T-helper 1 cell treated with Interleukin-12 subunit alpha and Interleukin-12 subunit beta and Interleukin-4 antibody, amounts not matched to agents 30 ng/mL and 1 ng/mL, for 36 hours (primary cell): ENCODE results near the gene GRB14. TPM values are rescaled to one million over a fixed set of nuclear protein-coding genes. Genes with fewer than 3 reads are reported as not detected.
"Not testable (repeated sequence)": the region's sequence is repeated elsewhere in the genome, so short reads cannot be mapped to it uniquely, and the experiment has no call there.

Source experiments
- intact Hi-C: fragments of 100-400 bp; cut with micrococcal nuclease; formaldehyde crosslinking; loops from one replicate; pipeline ENCODE4 v1.15.1; 2024
- total RNA-seq: library from RNA; stranded (reverse); gene quantifications from 2 replicates; pipeline ENCODE4 v1.2.3, GENCODE V29; 2022

GRB14 gene
- total RNA-seq, 1 donor from 2014 or later = not detected

DNA sequence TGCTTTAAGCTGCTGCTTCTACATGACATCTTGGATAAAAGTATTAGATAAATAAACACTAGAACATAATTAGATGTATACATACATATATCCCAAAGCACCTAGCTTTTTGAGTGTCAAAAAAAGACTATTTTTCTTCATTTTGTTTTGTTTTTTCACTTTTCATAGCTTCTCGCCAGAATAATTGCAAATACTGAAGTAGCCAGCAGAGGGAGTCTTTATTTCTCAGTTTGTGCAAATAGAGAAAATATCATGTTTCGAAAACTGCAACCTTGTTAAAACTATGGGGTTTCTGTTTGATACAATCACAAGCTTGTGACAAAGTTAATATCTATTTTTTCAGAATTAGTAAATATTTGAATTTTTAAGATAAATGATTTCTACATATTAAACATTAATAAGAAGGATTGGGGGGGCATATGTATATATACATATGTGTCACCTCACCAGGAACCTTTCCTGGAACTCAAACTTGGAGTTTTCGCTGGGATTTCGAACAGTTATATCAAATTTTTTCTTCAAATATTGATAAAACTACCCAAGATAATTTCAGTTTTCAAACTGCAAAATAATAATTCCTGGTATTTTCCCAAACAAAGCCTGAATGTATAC, 61.0 kb downstream of the GRB14 start:
- intact Hi-C loops = loop anchor here (1.0 kb wide), 2 partner anchors 40 to 157 kb away; no protein-coding TSS in a partner anchor

DNA sequence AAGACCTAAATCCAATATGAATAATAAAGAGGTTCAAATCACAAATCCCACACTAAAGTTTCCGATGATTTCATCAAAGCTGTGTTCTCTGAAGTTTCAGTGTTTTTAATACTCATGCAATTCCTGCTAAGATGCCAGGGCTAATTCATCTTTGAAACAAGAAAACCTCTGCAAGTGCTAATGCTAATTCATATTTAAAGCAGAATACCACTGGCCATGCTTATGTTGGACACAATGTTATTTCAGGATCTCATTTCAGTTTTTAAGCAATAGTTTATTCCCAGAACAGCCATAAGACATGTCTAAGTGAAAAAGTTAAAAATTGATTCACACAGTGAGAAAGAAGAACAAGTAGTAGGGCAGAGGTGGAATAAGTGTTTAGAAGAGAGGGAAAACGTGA, 62.8 kb downstream of the GRB14 start:
- intact Hi-C loops = no loop called here

GRCh38 chr2:164554487-164554886, 66.8 kb downstream of the GRB14 start:
- intact Hi-C loops = no loop called here

DNA sequence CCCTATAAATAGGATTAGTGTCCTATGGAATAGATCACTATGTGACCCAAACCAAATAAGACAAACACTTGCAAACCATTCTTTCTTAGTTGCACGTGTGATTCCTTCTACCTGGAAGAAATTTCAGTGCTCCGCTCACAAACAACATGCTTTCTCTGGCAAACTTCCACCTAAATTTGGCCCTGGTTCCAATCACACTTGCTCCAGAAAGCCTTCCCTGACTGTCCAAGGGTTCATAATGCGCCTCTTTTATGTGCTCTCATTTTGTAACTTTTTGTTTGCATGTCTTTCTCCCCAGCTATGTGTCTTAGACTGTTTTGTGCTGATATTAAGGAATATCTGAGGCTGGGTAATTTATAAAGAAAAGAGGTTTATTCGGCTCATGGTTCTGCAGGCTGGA, 69.8 kb downstream of the GRB14 start:
- intact Hi-C loops = no loop called here

DNA sequence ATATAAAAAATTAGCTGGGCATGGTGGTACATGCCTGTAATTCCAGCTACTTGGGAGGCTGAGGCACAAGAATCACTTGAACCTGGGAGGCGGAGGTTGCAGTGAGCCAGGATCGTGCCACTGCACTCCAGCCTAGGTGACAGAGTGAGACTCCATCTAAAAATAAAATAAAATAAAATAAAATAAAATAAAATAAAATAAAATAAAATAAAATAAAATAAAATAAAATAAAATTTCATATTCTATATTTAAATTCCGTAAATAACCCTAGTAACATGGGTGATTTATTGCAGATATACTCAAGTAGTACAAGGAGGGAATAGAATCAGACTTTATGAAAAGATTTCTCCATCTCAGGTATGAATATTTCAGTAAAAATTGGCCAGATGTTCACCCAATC, 71.6 kb downstream of the GRB14 start:
- intact Hi-C loops = not testable (repeated sequence)

GRCh38 chr2:164545484-164545883, 75.8 kb downstream of the GRB14 start:
- intact Hi-C loops = no loop called here

DNA sequence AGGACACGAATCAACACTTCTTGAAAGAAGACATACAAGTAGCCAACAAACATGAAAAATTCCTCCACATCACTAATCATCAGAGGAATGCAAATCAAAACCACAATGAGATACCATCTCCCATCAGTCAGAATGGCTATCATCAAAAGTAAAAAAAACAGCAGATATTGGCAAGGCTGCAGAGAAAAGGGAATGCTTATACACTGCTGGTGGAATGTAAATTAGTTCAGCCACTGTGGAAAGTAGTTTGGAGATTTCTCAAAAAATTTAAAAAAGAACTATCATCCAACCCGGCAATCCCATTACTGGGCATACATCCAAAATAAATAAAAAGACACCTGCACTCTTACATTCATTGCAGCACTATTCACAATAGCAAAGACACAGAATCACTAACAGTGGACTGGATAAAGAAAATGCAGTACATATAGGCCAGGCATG, 78.7 kb downstream of the GRB14 start:
- intact Hi-C loops = no loop called here

- intact Hi-C loops = loop anchor here (5.0 kb wide), 1 partner anchor 1191 kb away; no protein-coding TSS in a partner anchor
Observed at GRCh38 chr2:164538240-164538866, 82.9 kb downstream of the GRB14 start.

GRCh38 chr2:164535280-164536025, 85.8 kb downstream of the GRB14 start:
- intact Hi-C loops = loop anchor here (5.0 kb wide), 1 partner anchor 1188 kb away; no protein-coding TSS in a partner anchor

DNA sequence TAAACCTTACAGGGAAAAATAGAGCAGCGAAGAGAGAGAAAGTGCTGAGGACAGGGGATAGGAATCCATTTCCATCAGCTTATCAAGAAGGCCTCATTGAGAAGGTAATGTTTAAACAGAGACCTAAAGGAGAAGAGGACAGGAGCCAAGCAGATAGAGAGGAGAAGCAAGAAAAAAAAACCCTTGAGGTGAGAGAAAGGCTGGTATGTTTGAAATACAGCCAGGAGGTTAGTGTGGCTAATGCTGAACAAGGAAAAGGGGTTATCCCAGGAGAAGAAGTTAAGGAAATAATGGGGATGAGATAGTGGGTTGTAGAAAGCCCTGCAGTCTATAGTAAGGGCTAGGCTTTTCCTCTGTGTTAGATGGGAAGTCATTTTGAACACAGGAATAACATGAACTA, 90.8 kb downstream of the GRB14 start:
- intact Hi-C loops = no loop called here

DNA sequence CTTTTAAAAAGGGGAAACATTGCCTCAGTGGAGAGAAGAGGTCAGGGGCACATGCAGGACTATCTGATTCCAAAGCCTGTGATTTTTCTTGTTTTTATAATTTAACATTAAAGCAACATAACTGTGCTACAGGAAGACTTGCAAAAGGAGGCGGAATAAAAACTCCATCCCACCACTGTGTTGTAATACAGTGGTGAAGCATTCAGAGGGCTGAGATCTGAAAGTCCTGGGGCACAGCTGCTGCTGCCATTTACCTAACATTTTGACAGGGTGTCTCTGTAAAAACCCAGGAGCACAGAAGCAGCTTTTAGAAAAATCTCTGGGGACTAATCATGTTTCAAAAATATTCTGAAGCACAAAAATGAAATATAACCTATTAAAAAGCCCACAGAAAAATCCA, 97.6 kb downstream of the GRB14 start:
- intact Hi-C loops = no loop called here

DNA sequence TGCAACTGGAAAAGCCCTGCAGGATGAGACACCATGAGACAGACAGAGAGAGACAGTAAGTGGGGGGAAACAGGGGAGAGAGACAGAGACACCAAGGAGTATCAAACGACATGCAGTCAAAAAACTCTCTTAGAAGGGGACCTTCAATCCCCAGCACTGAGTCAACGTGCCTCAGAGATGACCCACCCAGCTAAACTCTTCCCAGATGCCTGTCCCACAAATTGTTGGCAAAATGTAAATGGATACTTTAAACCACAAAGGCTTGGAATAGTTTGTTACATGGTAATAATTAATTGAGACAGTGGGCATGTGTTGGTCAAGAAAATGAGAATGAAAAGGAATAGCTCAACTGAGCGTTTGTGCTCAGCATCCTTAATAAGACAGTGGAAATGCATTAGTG, 98.3 kb downstream of the GRB14 start:
- intact Hi-C loops = no loop called here

GRCh38 chr2:164522561-164522981, 98.7 kb downstream of the GRB14 start:
- intact Hi-C loops = no loop called here

GRCh38 chr2:164515734-164516133, 105.5 kb downstream of the GRB14 start:
- intact Hi-C loops = no loop called here

- intact Hi-C loops = no loop called here
Observed at GRCh38 chr2:164515030-164515429, 106.3 kb downstream of the GRB14 start.

- intact Hi-C loops = no loop called here
Observed at GRCh38 chr2:164514491-164514890, 106.8 kb downstream of the GRB14 start.

DNA sequence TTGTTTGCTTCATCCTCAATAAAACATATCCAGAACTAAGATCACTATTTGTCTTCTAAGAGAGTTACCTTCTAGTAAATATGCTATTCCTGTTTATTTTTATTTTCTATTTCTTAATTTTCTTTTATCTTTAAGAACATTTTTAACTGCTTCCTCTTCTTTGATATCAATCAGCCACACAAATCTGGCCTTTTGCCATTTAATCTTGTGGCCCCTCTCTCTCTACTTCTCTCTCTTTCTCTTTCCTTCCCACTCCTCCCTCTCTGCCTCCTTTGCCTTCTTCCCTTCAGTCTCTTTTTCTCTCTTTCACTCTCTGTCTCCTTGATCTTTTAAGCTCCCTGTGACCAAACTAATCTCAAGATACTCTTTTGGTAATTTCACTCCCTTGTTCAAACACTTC, 108.4 kb downstream of the GRB14 start:
- intact Hi-C loops = no loop called here

DNA sequence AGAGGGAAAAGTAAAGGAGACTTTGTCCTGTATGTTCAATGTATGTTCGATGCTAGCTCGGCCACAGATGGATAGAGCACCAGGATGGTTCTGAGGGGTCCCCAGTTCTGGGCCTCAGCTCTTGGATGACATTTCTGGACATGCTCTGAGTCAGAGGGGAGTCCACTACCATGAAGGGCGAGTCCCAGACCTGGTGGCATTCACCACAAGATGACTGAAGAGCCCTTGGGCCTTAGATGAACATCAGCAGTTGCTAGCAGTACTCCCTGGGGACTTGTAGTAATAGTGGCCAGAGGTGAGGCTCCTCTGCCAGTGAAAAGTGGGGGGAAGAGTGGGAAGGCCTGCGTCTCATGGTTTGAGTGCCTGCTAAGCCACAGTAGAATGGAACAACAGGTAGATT, 109.5 kb downstream of the GRB14 start:
- intact Hi-C loops = no loop called here

- intact Hi-C loops = no loop called here
Observed at GRCh38 chr2:164510895-164511294, 110.4 kb downstream of the GRB14 start.

- intact Hi-C loops = no loop called here
Observed at GRCh38 chr2:164509137-164509877, 112.0 kb downstream of the GRB14 start.

DNA sequence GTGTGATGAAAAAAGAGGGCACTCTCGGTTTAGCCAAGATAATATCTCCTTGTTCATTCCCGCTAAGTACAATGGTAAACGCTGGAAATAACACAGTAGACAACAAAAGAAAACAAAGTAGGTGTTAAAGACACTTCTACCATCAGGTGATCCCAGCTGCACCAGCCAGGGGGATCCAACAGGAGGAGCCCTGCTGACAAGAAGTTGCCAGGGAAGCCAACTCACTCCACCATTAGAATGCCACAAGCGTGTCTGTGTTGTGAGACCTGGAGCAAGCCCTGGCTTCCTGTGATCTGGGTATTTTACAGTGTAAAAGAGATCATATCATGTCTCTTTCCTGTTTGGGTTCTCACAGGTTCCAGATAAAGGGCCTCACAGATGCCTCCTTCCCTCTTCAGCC, 117.0 kb downstream of the GRB14 start:
- intact Hi-C loops = no loop called here

DNA sequence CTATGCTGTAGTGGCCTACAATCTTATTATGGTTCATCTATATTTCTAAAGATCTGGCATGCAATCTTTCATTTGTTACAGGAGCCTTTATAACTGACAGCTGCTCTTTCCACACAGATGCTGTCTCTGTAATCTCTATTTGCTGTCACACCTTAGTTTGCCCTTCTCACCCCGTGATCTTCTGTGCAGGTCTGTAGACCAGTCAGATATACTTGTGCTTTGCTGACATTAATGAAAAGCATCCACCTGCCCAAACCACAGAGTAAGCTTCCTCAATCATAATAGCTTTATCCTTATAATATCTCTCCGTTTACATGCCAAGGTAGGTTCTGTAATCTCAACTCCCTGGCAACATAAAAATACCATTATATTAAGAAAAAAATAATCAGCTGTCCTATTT, 122.4 kb downstream of the GRB14 start:
- intact Hi-C loops = no loop called here
